Testis (tissue), 2 donors: ENCODE results near the gene ZC3H18.

ENCODE experiments used
- POLR2A ChIP-seq: fragments of 450-650 bp; IDR thresholded peaks from one replicate; pipeline ENCODE4 v1.6.1; 2017; ENCODE audit warnings: antibody characterized with exemption, mild to moderate bottlenecking, moderate library complexity
- TF ChIP-seq, protein P1 (sequence below), 3 experiments: fragments of 450-650 bp in 2 of 3; fragments of 200-600 bp in 1 of 3; sonication (generic) in 1 of 3; IDR thresholded peaks; one replicate each; pipeline ENCODE4 v1.5.1; 2016 to 2019; ENCODE audit warnings: antibody characterized with exemption in 3 of 3, mild to moderate bottlenecking in 2 of 3, moderate library complexity in 1 of 3

DNA sequence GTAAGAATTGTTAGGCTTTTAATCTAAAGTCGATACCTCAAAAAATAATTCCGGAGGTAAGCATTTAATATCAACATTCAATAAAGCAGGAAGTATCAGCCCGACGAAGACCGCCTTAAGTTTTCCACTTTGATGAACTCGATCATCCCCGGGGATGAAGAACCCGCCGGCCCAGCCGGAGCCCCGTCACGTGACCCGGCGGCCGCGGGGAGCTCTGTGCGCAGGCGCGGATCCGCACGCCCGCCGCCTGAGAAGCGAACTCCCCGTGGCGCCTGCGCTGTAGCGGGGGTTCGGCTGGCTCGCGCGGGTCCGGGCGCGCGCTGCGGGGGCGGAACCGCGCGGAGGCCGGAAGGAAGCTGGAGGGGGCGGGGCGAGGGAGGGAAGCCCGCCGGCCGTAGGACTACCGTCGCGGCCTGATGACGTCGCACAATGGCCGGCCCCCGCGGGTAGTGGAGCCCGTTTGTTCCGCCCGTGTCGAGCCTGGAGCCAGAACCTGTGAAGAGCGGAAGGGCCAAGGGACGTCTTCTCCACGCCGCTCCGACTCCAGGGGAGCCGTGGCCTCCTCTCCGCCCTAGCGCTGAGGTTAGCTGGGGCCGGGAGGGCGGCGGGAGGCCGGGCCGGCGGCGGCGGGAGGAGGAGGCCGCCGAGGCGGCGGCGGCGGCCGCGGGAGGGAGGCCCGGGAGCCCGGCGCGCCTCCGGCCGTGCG is at the start of gene ZC3H18:
- TF ChIP-seq, protein P1, sequence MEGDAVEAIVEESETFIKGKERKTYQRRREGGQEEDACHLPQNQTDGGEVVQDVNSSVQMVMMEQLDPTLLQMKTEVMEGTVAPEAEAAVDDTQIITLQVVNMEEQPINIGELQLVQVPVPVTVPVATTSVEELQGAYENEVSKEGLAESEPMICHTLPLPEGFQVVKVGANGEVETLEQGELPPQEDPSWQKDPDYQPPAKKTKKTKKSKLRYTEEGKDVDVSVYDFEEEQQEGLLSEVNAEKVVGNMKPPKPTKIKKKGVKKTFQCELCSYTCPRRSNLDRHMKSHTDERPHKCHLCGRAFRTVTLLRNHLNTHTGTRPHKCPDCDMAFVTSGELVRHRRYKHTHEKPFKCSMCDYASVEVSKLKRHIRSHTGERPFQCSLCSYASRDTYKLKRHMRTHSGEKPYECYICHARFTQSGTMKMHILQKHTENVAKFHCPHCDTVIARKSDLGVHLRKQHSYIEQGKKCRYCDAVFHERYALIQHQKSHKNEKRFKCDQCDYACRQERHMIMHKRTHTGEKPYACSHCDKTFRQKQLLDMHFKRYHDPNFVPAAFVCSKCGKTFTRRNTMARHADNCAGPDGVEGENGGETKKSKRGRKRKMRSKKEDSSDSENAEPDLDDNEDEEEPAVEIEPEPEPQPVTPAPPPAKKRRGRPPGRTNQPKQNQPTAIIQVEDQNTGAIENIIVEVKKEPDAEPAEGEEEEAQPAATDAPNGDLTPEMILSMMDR (IDR thresholded peaks at IDR 0.05) = no peak
- no peak for TF ChIP-seq POLR2A
